ENCODE measurements around the gene PIAS4.

PIAS4 gene

GRCh38 chr19:4060621-4061177, 53.2 kb downstream of the PIAS4 start:
- no peak for DNase-seq

GRCh38 chr19:4061178-4061682, 53.7 kb downstream of the PIAS4 start:
- peak; percentile 45 for DNase-seq

- no peak for DNase-seq
These were observed 54.3 kb downstream of the PIAS4 start for GRCh38 chr19:4061683-4062418.

GRCh38 chr19:4062419-4063368, 55.2 kb downstream of the PIAS4 start:
- no peak for DNase-seq

- no peak for DNase-seq
These were observed 56.0 kb downstream of the PIAS4 start for GRCh38 chr19:4063369-4064148.

GRCh38 chr19:4064149-4064495, 56.6 kb downstream of the PIAS4 start:
- no peak for DNase-seq

- peak; percentile 63 for DNase-seq
These were observed 57.1 kb downstream of the PIAS4 start for GRCh38 chr19:4064496-4065260.

GRCh38 chr19:4065430-4066175, 58.1 kb downstream of the PIAS4 start:
- peak; percentile 98 for DNase-seq

- no peak for DNase-seq
These were observed 58.7 kb downstream of the PIAS4 start for GRCh38 chr19:4066176-4066606.

- peak; percentile 86 for DNase-seq
These were observed 59.3 kb downstream of the PIAS4 start, which contains the start of gene ZBTB7A for GRCh38 chr19:4066682-4067395. Gene ZBTB7A, minus strand, starts transcription at chr19:4066899. Its CDS starts 11,667 bp downstream, at chr19:4055232.

- DNase-seq: no peak
These were observed 60.0 kb downstream of the PIAS4 start for GRCh38 chr19:4067396-4068046.

GRCh38 chr19:4068047-4068966, 60.8 kb downstream of the PIAS4 start:
- DNase-seq: peak; percentile 46

GRCh38 chr19:4069331-4069959, 61.9 kb downstream of the PIAS4 start:
- DNase-seq: peak; percentile 72

- DNase-seq: no peak
These were observed 64.1 kb downstream of the PIAS4 start for GRCh38 chr19:4071610-4072009.

- DNase-seq: no peak
These were observed 67.8 kb downstream of the PIAS4 start for GRCh38 chr19:4075373-4075772.

GRCh38 chr19:4077007-4077374, 69.5 kb downstream of the PIAS4 start:
- no peak for DNase-seq

- DNase-seq: peak; percentile 57
These were observed 70.5 kb downstream of the PIAS4 start for GRCh38 chr19:4077800-4078684.
